Left cardiac atrium (tissue), 4 donors: ENCODE data around the gene HBS1L. TPM values are rescaled to one million over a fixed set of nuclear protein-coding genes. Genes with fewer than 3 reads are reported as not detected.

Source experiments
- ATAC-seq, 2 donors: fragments of 200-7000 bp; cut with Tn5 transposase; one replicate each; pipeline ENCODE4 v1.9.1; 2020; ENCODE audit warnings: mild to moderate bottlenecking in 2 of 2, moderate library complexity in 2 of 2
- DNase-seq: peaks from one replicate; pipeline ENCODE4 v3.0.0-alpha.2; 2020
- intact Hi-C, 2 donors: fragments of 100-400 bp; cut with DNase I; formaldehyde crosslinking; loops; one replicate each; pipeline versions ENCODE4 v1.14.1 to v1.15.1; 2022 to 2023
- total RNA-seq, 2 donors: library from RNA; stranded (reverse); fragmentation: NEBNext Ultra II Directional; extraction: Animal tissue kit (Norgen Biotek cat#: 25700); gene quantifications; one replicate each; pipeline ENCODE4 v1.2.1, GENCODE V29; 2021
- donor health status: DM: no; HTN: yes; CAD: no.
- donor health status: DM: no; HTN: yes; CAD: no; lungs with severe emphysema.
- donor health status: DM: yes; HTN: yes; CAD: no.
- donor health status: Dilated cardiomyopathy.

Gene HBS1L
- total RNA-seq, 2 donors from 2014 or later, result 61.3 to 69.5 TPM

GRCh38 chr6:135046912-135047311, 7.7 kb downstream of the HBS1L start:
- ATAC-seq (no peak), DNase-seq (no peak)
- intact Hi-C loops, result no loop called here

GRCh38 chr6:135044639-135045038, 10.0 kb downstream of the HBS1L start:
- intact Hi-C loops, result no loop called here
- DNase-seq (no peak), ATAC-seq (no peak)

- DNase-seq, result no peak
- no peak for ATAC-seq
- intact Hi-C loops, result no loop called here
These were observed 10.8 kb downstream of the HBS1L start for GRCh38 chr6:135043846-135044245.

- intact Hi-C loops, result no loop called here
- no peak for ATAC-seq
- no peak for DNase-seq
These were observed 11.3 kb downstream of the HBS1L start for GRCh38 chr6:135043364-135043763.

GRCh38 chr6:135038335-135038734, 16.3 kb downstream of the HBS1L start:
- DNase-seq (no peak), ATAC-seq (no peak)
- intact Hi-C loops, result no loop called here

- intact Hi-C loops, result no loop called here
- no peak for ATAC-seq
- no peak for DNase-seq
These were observed 17.1 kb downstream of the HBS1L start for GRCh38 chr6:135037541-135037940.

- no peak for DNase-seq
- no peak for ATAC-seq
- intact Hi-C loops, result no loop called here
These were observed 17.7 kb downstream of the HBS1L start for GRCh38 chr6:135036731-135037420.

GRCh38 chr6:135033238-135033637, 21.4 kb downstream of the HBS1L start:
- ATAC-seq (no peak), DNase-seq (no peak)
- intact Hi-C loops, result no loop called here

- intact Hi-C loops, result no loop called here
- ATAC-seq (no peak), DNase-seq (no peak)
These were observed 24.0 kb downstream of the HBS1L start for GRCh38 chr6:135030532-135031178.

GRCh38 chr6:135030056-135030473, 24.6 kb downstream of the HBS1L start:
- DNase-seq, result no peak
- no peak for ATAC-seq
- intact Hi-C loops, result no loop called here

- no peak for ATAC-seq
- intact Hi-C loops, result no loop called here
- no peak for DNase-seq
These were observed 28.8 kb downstream of the HBS1L start for GRCh38 chr6:135025775-135026174.

GRCh38 chr6:135025175-135025574, 29.4 kb downstream of the HBS1L start:
- ATAC-seq (no peak), DNase-seq (no peak)
- intact Hi-C loops, result no loop called here

- no peak for ATAC-seq
- intact Hi-C loops, result no loop called here
- DNase-seq, result no peak
These were observed 32.4 kb downstream of the HBS1L start for GRCh38 chr6:135022050-135022697.

- ATAC-seq, result no peak
- intact Hi-C loops, result no loop called here
These were observed 33.1 kb downstream of the HBS1L start for GRCh38 chr6:135021310-135022049.

GRCh38 chr6:135018941-135019340, 35.7 kb downstream of the HBS1L start:
- no peak for DNase-seq
- intact Hi-C loops, result no loop called here
- ATAC-seq, result no peak

More at GRCh38 chr6:135021310-135022049, 33.1 kb downstream of the HBS1L start:
- no peak for DNase-seq

GRCh38 chr6:135018052-135018451, 36.6 kb downstream of the HBS1L start:
- DNase-seq (no peak), ATAC-seq (no peak)
- intact Hi-C loops, result no loop called here

- ATAC-seq, result no peak
- intact Hi-C loops, result no loop called here
- no peak for DNase-seq
These were observed 40.2 kb downstream of the HBS1L start for GRCh38 chr6:135014353-135014832.

- DNase-seq (no peak), ATAC-seq (no peak)
- intact Hi-C loops, result no loop called here
These were observed 41.4 kb downstream of the HBS1L start for GRCh38 chr6:135013211-135013610.

GRCh38 chr6:135012764-135013163, 41.9 kb downstream of the HBS1L start:
- DNase-seq (no peak), ATAC-seq (no peak)
- intact Hi-C loops, result no loop called here

- ATAC-seq (no peak), DNase-seq (no peak)
- intact Hi-C loops, result no loop called here
These were observed 42.3 kb downstream of the HBS1L start for GRCh38 chr6:135012349-135012748.
